Neural progenitor cell (in vitro differentiated cells): ENCODE results near the gene SMARCAL1. TPM values are rescaled to one million over a fixed set of nuclear protein-coding genes. Genes with fewer than 3 reads are reported as not detected.

Experiments used
- DNase-seq: peaks from one replicate; pipeline ENCODE4 v3.0.0-alpha.2; 2016; ENCODE audit warnings: low spot score
- H2AFZ ChIP-seq: fragments of 200-600 bp; sonication (generic); replicated peaks from 2 replicates; pipeline ENCODE4 v1.6.1; 2016; ENCODE audit warnings: antibody characterized with exemption
- H3F3A ChIP-seq: fragments of 200-600 bp; sonication (generic); 2 replicates; pipeline ENCODE4 v1.6.1; 2016; ENCODE audit warnings: antibody characterized with exemption, low read depth
- H3K27ac ChIP-seq: fragments of 200-600 bp; sonication (generic); 2 replicates; pipeline ENCODE4 v1.5.1; 2016; ENCODE audit warnings: mild to moderate bottlenecking
- H3K27me3 ChIP-seq: fragments of 200-600 bp; sonication (generic); 2 replicates; pipeline ENCODE4 v1.6.1; 2016; ENCODE audit warnings: mild to moderate bottlenecking, moderate library complexity
- H3K36me3 ChIP-seq: fragments of 200-600 bp; sonication (generic); 2 replicates; pipeline ENCODE4 v1.5.1; 2016
- H3K4me1 ChIP-seq: fragments of 200-600 bp; sonication (generic); 2 replicates; pipeline ENCODE4 v1.6.1; 2016; ENCODE audit warnings: mixed run types
- H3K4me2 ChIP-seq: fragments of 200-600 bp; sonication (generic); 2 replicates; pipeline ENCODE4 v1.6.1; 2016
- H3K4me3 ChIP-seq: fragments of 200-600 bp; sonication (generic); 2 replicates; pipeline ENCODE4 v1.5.1; 2016
- H3K79me2 ChIP-seq: fragments of 200-600 bp; sonication (generic); 2 replicates; pipeline ENCODE4 v1.6.1; 2016; ENCODE audit warnings: low read depth
- H3K9ac ChIP-seq: fragments of 200-600 bp; sonication (generic); 2 replicates; pipeline ENCODE4 v1.6.1; 2016
- H3K9me3 ChIP-seq: fragments of 200-600 bp; sonication (generic); 2 replicates; pipeline ENCODE4 v1.5.1; 2016; ENCODE audit warnings: low read depth
- H4K20me1 ChIP-seq: fragments of 200-600 bp; sonication (generic); 2 replicates; pipeline ENCODE4 v1.6.1; 2016; ENCODE audit warnings: low read depth
- H3K27ac Mint-ChIP-seq: 3 replicates; pipeline ENCODE4 v1.8.0; 2021; ENCODE audit warnings: mixed read lengths
- H3K27me3 Mint-ChIP-seq: 2 replicates; pipeline ENCODE4 v1.8.0; 2022; ENCODE audit warnings: low read depth, mild to moderate bottlenecking, inconsistent platforms, moderate library complexity, mixed read lengths; ENCODE audit not compliant: insufficient read depth
- H3K36me3 Mint-ChIP-seq: 3 replicates; pipeline ENCODE4 v1.8.0; 2021; ENCODE audit warnings: mixed read lengths
- H3K4me1 Mint-ChIP-seq: 3 replicates; pipeline ENCODE4 v1.8.0; 2021; ENCODE audit warnings: mixed read lengths
- H3K4me3 Mint-ChIP-seq: 3 replicates; pipeline ENCODE4 v1.8.0; 2021; ENCODE audit warnings: mild to moderate bottlenecking, moderate library complexity, mixed read lengths
- H3K9me3 Mint-ChIP-seq: 3 replicates; pipeline ENCODE4 v1.8.0; 2020; ENCODE audit warnings: mixed read lengths
- EZH2 ChIP-seq: fragments of 200-600 bp; sonication (generic); IDR thresholded peaks from 2 replicates; pipeline ENCODE4 v1.6.1; 2017; ENCODE audit warnings: antibody characterized with exemption, mild to moderate bottlenecking, moderate library complexity
- EZH2phosphoT487 ChIP-seq: fragments of 200-600 bp; sonication (generic); IDR thresholded peaks from 2 replicates; pipeline ENCODE4 v1.6.1; 2017; ENCODE audit warnings: antibody characterized with exemption
- total RNA-seq: library from RNA; depleted of rRNA; stranded (reverse); fragments of >200 nt; gene quantifications from 2 replicates; pipeline ENCODE4 v1.2.3, GENCODE V29; 2015; ENCODE audit warnings: low replicate concordance
- TF ChIP-seq, protein P1 (sequence below): fragments of 200-600 bp; sonication (generic); IDR thresholded peaks from 2 replicates; pipeline ENCODE4 v1.5.1; 2017; ENCODE audit warnings: antibody characterized with exemption, mild to moderate bottlenecking

SMARCAL1 gene
- total RNA-seq, 1 donor from 2014 or later, result 21.9 TPM

DNA sequence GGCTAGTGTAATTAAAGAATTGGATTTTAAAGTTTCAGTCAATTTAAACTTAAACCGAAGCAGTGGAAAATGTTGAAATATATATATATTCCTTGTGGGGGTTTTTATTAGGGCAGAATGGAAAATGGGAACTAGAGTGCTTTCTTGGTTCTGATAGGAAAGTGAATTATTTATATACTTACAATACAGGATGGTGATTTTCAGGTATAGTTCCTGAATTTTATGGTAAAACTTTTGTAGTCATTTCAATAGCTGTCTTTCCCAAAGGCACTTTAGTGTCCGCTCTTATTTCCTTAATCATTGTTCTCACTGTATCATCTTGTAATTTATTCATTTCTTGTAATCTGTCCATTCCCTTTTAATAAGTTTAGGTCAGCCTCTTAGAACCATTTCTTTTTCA lies 88.3 kb downstream of the SMARCAL1 start:
- H3K4me3 ChIP-seq, result peak overlapping the region; percentile 87
- H3F3A ChIP-seq, result peaks cover 62% of the 10 kb centered on the region
- Mint-ChIP-seq H3K4me3 (peak overlapping the region; percentile 97), H3K9me3 (no peaks in the 10 kb centered on the region), H3K27me3 (peaks cover 6% of the 10 kb centered on the region), H3K27ac (no peak overlapping the region), H3K4me1 (peaks cover 39% of the 10 kb centered on the region), H3K36me3 (peaks cover 49% of the 10 kb centered on the region)
- H3K4me2 ChIP-seq, result peak overlapping the region; percentile 93
- H3K27ac ChIP-seq, result peak overlapping the region; percentile 45
- no peak for DNase-seq
- peaks cover 68% of the 10 kb centered on the region for H4K20me1 ChIP-seq
- no peaks in the 10 kb centered on the region for H3K27me3 ChIP-seq
- H3K79me2 ChIP-seq, result peaks cover 72% of the 10 kb centered on the region
- peak overlapping the region; percentile 99 for H3K9ac ChIP-seq
- TF ChIP-seq EZH2, result no peak
- TF ChIP-seq EZH2phosphoT487, result no peak
- TF ChIP-seq, protein P1, sequence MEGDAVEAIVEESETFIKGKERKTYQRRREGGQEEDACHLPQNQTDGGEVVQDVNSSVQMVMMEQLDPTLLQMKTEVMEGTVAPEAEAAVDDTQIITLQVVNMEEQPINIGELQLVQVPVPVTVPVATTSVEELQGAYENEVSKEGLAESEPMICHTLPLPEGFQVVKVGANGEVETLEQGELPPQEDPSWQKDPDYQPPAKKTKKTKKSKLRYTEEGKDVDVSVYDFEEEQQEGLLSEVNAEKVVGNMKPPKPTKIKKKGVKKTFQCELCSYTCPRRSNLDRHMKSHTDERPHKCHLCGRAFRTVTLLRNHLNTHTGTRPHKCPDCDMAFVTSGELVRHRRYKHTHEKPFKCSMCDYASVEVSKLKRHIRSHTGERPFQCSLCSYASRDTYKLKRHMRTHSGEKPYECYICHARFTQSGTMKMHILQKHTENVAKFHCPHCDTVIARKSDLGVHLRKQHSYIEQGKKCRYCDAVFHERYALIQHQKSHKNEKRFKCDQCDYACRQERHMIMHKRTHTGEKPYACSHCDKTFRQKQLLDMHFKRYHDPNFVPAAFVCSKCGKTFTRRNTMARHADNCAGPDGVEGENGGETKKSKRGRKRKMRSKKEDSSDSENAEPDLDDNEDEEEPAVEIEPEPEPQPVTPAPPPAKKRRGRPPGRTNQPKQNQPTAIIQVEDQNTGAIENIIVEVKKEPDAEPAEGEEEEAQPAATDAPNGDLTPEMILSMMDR, result no peak
- no peak overlapping the region for H2AFZ ChIP-seq
- peaks cover 36% of the 10 kb centered on the region for H3K36me3 ChIP-seq
- H3K4me1 ChIP-seq, result peaks cover 28% of the 10 kb centered on the region
- no peaks in the 10 kb centered on the region for H3K9me3 ChIP-seq

DNA sequence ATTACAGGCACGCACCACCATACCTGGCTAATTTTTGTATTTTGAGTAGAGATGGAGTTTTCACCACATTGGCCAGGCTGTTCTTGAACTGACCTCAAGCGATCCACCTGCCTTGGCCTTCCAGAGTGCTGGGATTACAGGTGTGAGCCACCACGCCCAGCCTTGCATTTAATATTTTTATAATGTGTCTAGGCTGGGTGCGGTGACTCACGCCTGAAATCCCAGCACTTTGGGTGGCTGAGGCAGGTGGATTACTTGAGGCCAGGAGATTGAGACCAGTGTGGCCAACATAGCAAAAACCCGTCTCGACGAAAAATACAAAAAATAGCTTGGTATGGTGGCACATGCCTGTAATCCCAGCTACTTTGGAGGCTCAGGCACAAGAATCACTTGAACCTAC lies 89.6 kb downstream of the SMARCAL1 start:
- Histone ChIP-seq H3K79me2 (peaks cover 72% of the 10 kb centered on the region), H3K9me3 (no peaks in the 10 kb centered on the region), H3K4me3 (no peak overlapping the region), H3K4me2 (peak overlapping the region; percentile 93), H4K20me1 (peaks cover 79% of the 10 kb centered on the region), H2AFZ (no peak overlapping the region), H3F3A (peaks cover 73% of the 10 kb centered on the region), H3K27ac (peak overlapping the region; percentile 32), H3K27me3 (no peaks in the 10 kb centered on the region), H3K36me3 (peaks cover 36% of the 10 kb centered on the region), H3K9ac (no peak overlapping the region), H3K4me1 (peaks cover 28% of the 10 kb centered on the region)
- H3K27ac Mint-ChIP-seq, result no peak overlapping the region
- TF ChIP-seq, protein P1, result no peak
- TF ChIP-seq EZH2phosphoT487, result no peak
- no peak for TF ChIP-seq EZH2
- H3K9me3 Mint-ChIP-seq, result no peaks in the 10 kb centered on the region
- no peak overlapping the region for H3K4me3 Mint-ChIP-seq
- peaks cover 6% of the 10 kb centered on the region for H3K27me3 Mint-ChIP-seq
- H3K4me1 Mint-ChIP-seq, result peaks cover 39% of the 10 kb centered on the region
- H3K36me3 Mint-ChIP-seq, result peaks cover 55% of the 10 kb centered on the region
- no peak for DNase-seq

DNA sequence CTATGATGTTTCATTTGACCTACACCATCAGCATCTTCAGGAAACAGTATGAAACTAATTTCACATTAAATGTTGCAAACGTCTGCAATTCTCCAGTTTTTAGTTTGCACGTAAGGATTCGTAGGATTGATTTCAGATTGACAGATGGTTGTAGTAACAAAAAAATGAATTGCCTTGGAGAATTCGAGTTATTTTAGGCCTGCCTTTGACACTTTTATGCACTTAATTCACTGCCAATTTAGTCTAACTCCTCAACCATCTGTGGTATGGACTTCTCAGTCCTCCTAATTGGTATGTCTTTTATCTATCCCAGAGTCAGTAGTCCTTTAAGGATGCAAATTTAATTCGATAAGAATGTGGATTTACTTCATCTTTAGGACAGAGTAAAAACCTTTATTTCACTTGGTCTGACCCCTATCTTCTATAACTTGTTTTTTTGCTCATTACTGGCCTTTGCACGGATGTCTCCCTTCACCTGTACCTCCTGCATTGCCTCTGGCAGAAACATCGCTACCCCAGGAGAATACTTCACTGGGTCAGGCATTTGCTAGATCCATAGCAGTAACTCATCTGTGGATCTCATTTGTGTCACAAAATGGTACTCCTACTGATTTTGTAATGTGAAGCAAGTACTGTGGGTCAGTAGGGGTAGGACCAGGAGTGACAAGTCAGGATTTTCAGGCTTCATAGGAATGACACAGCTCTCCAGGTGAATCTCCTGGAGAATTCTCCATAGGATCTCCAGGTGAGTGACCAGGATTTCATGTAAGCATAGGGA lies 90.3 kb downstream of the SMARCAL1 start:
- Histone ChIP-seq H3K4me1 (peaks cover 25% of the 10 kb centered on the region), H3K79me2 (peaks cover 69% of the 10 kb centered on the region), H2AFZ (no peak overlapping the region), H3K27me3 (no peaks in the 10 kb centered on the region), H3K9ac (no peak overlapping the region), H3K9me3 (no peaks in the 10 kb centered on the region), H3K27ac (no peak overlapping the region), H3K36me3 (peaks cover 36% of the 10 kb centered on the region), H3K4me2 (peak overlapping the region; percentile 93), H4K20me1 (peaks cover 83% of the 10 kb centered on the region), H3K4me3 (no peak overlapping the region), H3F3A (peaks cover 73% of the 10 kb centered on the region)
- no peak overlapping the region for H3K4me3 Mint-ChIP-seq
- H3K27me3 Mint-ChIP-seq, result peaks cover 4% of the 10 kb centered on the region
- DNase-seq, result no peak
- peaks cover 55% of the 10 kb centered on the region for H3K36me3 Mint-ChIP-seq
- no peaks in the 10 kb centered on the region for H3K9me3 Mint-ChIP-seq
- no peak overlapping the region for H3K27ac Mint-ChIP-seq
- TF ChIP-seq, protein P1, result no peak
- TF ChIP-seq EZH2 (no peak), EZH2phosphoT487 (no peak)
- H3K4me1 Mint-ChIP-seq, result peaks cover 35% of the 10 kb centered on the region
